ENCODE results near the gene ZNF189. TPM values are rescaled to one million over a fixed set of nuclear protein-coding genes. Genes with fewer than 3 reads are reported as not detected.

Gene ZNF189
- polyA plus RNA-seq, 1 donor (not counting 4 experiments of a cell fraction or from before 2014, with no cell fraction given): 8.7 TPM

DNA sequence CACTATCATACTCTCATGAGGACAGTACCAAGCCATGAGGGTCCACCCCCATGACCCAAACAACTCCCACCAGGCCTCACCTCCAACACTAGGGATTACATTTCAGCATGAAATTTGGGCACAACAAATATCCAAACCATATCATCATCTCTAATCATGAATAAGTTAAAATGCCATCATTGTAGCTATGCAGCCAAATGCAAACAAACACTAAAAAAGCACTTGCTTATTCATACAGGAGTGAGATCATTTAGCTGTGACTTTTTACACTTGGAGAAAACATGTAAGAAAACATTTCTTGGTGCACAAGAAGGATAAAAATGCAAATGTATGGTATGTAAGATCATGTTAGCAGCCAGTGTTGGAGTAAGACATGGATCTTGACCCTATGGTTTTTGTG is 38.0 kb upstream of the ZNF189 start:
- Histone ChIP-seq H3K36me3 (ENCODE audit: control insufficient read depth in 2 of 2, extremely low read depth in 1 of 2, insufficient read depth in 2 of 2, low read length in 2 of 2) (no peaks in the 10 kb centered on the region), H3K27ac (ENCODE audit: control insufficient read depth, insufficient read depth, low read length) (no peak overlapping the region), H3K27me3 (ENCODE audit: control insufficient read depth, extremely low read depth, insufficient read depth, low read length) (no peaks in the 10 kb centered on the region), H3K9me3 (ENCODE audit: control insufficient read depth, low read depth, low read length) (no peaks in the 10 kb centered on the region), H4K20me1 (ENCODE audit: control insufficient read depth, extremely low read depth, insufficient read depth, low read length) (no peaks in the 10 kb centered on the region), H3K79me2 (ENCODE audit: control insufficient read depth, insufficient read depth, low read length) (no peaks in the 10 kb centered on the region), H3K9me1 (ENCODE audit: control insufficient read depth, extremely low read depth, insufficient read depth, low read length) (no peaks in the 10 kb centered on the region), H3K9ac (ENCODE audit: control insufficient read depth, extremely low read depth, insufficient read depth, low read length) (no peak overlapping the region), H3K4me2 (ENCODE audit: control insufficient read depth, extremely low read depth, insufficient read depth, low read depth, low read length) (no peak overlapping the region), H2AFZ (ENCODE audit: control insufficient read depth, low read length) (no peak overlapping the region), H3K4me3 (ENCODE audit: control insufficient read depth in 2 of 3, extremely low read depth in 1 of 3, insufficient read depth in 2 of 3, low read depth in 1 of 3, low read length in 3 of 3) (no peak overlapping the region), H3K4me1 (ENCODE audit: control insufficient read depth, extremely low read depth, insufficient read depth, low read length) (no peaks in the 10 kb centered on the region)
- no peak for FAIRE-seq
- DNase-seq (ENCODE audit: low read depth, low spot score): no peak
- no peak for TF ChIP-seq EZH2 (IDR thresholded peaks at IDR 0.05; ENCODE audit: low read length)
- TF ChIP-seq, protein P1, sequence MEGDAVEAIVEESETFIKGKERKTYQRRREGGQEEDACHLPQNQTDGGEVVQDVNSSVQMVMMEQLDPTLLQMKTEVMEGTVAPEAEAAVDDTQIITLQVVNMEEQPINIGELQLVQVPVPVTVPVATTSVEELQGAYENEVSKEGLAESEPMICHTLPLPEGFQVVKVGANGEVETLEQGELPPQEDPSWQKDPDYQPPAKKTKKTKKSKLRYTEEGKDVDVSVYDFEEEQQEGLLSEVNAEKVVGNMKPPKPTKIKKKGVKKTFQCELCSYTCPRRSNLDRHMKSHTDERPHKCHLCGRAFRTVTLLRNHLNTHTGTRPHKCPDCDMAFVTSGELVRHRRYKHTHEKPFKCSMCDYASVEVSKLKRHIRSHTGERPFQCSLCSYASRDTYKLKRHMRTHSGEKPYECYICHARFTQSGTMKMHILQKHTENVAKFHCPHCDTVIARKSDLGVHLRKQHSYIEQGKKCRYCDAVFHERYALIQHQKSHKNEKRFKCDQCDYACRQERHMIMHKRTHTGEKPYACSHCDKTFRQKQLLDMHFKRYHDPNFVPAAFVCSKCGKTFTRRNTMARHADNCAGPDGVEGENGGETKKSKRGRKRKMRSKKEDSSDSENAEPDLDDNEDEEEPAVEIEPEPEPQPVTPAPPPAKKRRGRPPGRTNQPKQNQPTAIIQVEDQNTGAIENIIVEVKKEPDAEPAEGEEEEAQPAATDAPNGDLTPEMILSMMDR (optimal IDR thresholded peaks at IDR 0.05 in 1 of 3, IDR thresholded peaks at IDR 0.05 in 1 of 3, conservative IDR thresholded peaks at IDR 0.05 in 1 of 3; ENCODE audit: extremely low read depth in 1 of 3, insufficient read depth in 2 of 3, low read length in 3 of 3): no peak
- dilution Hi-C loops (cut with MboI; ENCODE audit: extremely low pct_ligation_motif_present, low sequenced_read_pairs): no loop called here

DNA sequence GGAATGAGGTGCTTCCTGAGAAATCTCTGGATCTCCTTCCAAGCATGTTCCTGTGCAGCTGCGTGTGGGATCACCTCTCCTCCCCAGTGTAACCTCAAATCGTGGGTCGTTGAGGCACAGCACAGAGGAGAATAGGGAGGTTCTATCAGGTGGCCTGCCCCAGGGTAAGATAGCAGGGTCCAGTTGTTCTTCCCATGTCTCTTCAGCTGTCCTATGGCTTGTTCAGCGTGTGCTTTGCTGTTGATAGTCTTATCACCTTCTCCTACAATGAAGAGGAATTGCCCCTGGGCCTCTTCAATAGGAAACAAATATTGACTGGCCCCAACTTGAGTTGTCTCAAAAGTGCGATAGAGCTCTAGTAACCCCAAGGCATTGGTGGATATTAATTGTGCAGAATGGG is 36.2 kb upstream of the ZNF189 start:
- Histone ChIP-seq H3K27me3 (ENCODE audit: control insufficient read depth, extremely low read depth, insufficient read depth, low read length) (no peaks in the 10 kb centered on the region), H3K4me3 (ENCODE audit: control insufficient read depth in 2 of 3, extremely low read depth in 1 of 3, insufficient read depth in 2 of 3, low read depth in 1 of 3, low read length in 3 of 3) (no peak overlapping the region), H2AFZ (ENCODE audit: control insufficient read depth, low read length) (no peak overlapping the region), H3K79me2 (ENCODE audit: control insufficient read depth, insufficient read depth, low read length) (no peaks in the 10 kb centered on the region), H3K27ac (ENCODE audit: control insufficient read depth, insufficient read depth, low read length) (no peak overlapping the region), H4K20me1 (ENCODE audit: control insufficient read depth, extremely low read depth, insufficient read depth, low read length) (no peaks in the 10 kb centered on the region), H3K36me3 (ENCODE audit: control insufficient read depth in 2 of 2, extremely low read depth in 1 of 2, insufficient read depth in 2 of 2, low read length in 2 of 2) (no peaks in the 10 kb centered on the region), H3K9me1 (ENCODE audit: control insufficient read depth, extremely low read depth, insufficient read depth, low read length) (no peaks in the 10 kb centered on the region), H3K4me1 (ENCODE audit: control insufficient read depth, extremely low read depth, insufficient read depth, low read length) (no peaks in the 10 kb centered on the region), H3K4me2 (ENCODE audit: control insufficient read depth, extremely low read depth, insufficient read depth, low read depth, low read length) (no peak overlapping the region), H3K9ac (ENCODE audit: control insufficient read depth, extremely low read depth, insufficient read depth, low read length) (no peak overlapping the region), H3K9me3 (ENCODE audit: control insufficient read depth, low read depth, low read length) (no peaks in the 10 kb centered on the region)
- FAIRE-seq (no peak), DNase-seq (ENCODE audit: low read depth, low spot score) (no peak)
- TF ChIP-seq EZH2 (IDR thresholded peaks at IDR 0.05; ENCODE audit: low read length): no peak
- TF ChIP-seq, protein P1 (optimal IDR thresholded peaks at IDR 0.05 in 1 of 3, IDR thresholded peaks at IDR 0.05 in 1 of 3, conservative IDR thresholded peaks at IDR 0.05 in 1 of 3; ENCODE audit: extremely low read depth in 1 of 3, insufficient read depth in 2 of 3, low read length in 3 of 3): no peak
- dilution Hi-C loops (cut with MboI; ENCODE audit: extremely low pct_ligation_motif_present, low sequenced_read_pairs): no loop called here
